GM18517 (cell line): ENCODE measurements around the gene CHST8.

ENCODE experiments used
- ATAC-seq: cut with Tn5 transposase; IDR thresholded peaks from one replicate; pipeline ENCODE4 v1.9.1; 2021; ENCODE audit warnings: mild to moderate bottlenecking, moderate library complexity; ENCODE audit not compliant: unreplicated experiment

The CHST8 gene

GRCh38 chr19:33730858-33731607 is 109.3 kb downstream of the CHST8 start:
- no peak for ATAC-seq

GRCh38 chr19:33731881-33732280 is 110.1 kb downstream of the CHST8 start:
- ATAC-seq: no peak

DNA sequence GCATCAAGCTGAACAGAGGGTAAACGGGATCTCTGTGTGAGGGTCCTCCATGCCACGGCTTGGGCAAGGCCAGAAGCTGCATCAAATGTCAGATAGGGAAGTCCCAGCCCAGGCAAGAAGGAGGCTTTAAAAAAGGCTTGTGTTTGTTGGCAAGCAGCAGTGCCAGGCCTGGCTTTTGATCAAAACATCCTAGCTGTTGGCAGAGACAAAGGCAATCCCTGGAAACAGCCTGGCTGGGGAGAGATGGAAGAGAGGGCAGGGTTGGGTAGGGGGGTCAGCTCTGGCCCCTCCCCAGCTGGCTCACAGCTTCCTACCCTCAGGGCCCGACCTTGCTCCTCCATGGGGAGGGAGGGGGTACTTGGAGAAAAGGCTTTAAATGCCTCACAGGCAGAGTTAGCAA is 113.2 kb downstream of the CHST8 start:
- no peak for ATAC-seq

- ATAC-seq: no peak
Measured at GRCh38 chr19:33736158-33736557, 114.4 kb downstream of the CHST8 start.

DNA sequence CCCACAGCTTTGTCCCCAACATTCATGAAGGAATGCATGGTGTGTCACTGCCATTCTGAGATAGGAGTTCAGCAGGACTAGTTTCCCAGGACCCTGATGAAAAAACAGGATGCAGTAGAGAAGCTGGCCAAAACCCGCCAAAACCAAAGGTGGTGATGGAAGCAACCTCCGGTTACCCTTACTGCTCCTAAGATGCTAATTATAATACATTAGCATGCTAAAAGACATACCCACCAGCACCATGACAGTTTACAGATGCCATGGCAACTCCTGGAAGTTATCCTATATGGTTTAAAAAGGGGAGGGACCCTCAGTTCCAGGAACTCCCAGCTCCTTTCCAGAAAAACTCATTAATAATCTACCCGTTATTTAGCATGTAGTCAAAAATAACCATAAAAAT is 115.0 kb downstream of the CHST8 start:
- ATAC-seq: no peak

DNA sequence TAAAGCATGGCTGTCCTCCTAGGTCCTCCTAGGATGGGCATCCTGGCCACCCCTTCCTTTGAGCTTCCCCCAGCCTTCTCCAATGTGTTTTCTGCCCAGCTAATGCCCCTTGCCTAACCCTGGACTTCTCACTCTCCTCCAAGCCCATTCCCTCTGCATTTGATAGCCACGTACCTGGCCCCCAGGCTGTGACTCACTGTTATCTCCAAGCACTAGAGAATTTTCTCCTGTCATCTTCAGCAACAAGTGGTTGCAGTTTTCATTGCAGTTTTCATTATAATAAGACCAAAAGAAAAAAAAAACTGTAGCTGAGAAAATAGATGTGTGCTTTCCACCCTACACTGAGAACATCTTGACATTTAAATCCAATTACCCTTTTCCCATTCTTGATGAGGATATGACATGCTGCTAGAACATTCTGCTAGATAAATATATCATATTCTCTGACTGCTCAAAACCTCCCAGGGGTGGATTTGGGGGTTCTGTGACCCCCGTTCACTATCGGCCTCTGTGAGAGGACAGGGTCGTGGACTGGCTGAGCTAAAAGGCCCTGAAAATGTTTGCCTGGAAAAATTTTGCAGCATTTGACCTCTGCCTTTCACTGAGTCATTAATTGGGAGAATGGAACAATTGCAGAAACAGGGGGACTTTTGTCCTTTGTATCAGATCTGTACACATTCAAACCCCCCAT is 116.1 kb downstream of the CHST8 start:
- ATAC-seq: no peak

GRCh38 chr19:33740811-33741396 is 119.2 kb downstream of the CHST8 start:
- no peak for ATAC-seq

- ATAC-seq: no peak
Measured at GRCh38 chr19:33745297-33745696, 123.5 kb downstream of the CHST8 start.

GRCh38 chr19:33746159-33746558 is 124.4 kb downstream of the CHST8 start:
- no peak for ATAC-seq

- no peak for ATAC-seq
Measured at GRCh38 chr19:33747273-33747672, 125.5 kb downstream of the CHST8 start.

DNA sequence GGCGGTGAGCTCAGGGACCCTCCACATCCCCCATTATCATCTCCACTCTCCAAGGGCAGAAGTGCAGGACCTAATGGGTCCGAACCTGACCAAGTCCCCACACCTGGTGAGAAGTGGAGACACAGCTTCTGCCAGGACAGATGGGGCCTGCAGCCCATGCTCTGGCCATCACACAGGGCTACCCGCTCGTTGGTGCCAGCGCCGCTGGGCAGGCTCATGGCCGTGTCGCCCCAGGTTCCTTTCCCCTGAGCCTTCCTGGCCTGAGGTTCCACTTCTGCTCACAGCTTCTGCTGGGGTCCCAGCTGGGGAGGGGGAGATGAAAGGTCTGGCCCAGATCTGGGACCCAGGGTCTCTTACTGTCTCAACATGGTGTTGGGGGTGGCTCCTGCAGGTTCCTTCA is 126.5 kb downstream of the CHST8 start:
- ATAC-seq: no peak

GRCh38 chr19:33749016-33749415 is 127.3 kb downstream of the CHST8 start:
- no peak for ATAC-seq

- ATAC-seq: no peak
Measured at GRCh38 chr19:33749619-33750175, 127.9 kb downstream of the CHST8 start.

GRCh38 chr19:33750587-33751435 is 129.1 kb downstream of the CHST8 start:
- ATAC-seq: no peak

- no peak for ATAC-seq
Measured at GRCh38 chr19:33751436-33751770, 129.7 kb downstream of the CHST8 start.

- ATAC-seq: no peak
Measured at GRCh38 chr19:33752018-33752800, 130.5 kb downstream of the CHST8 start.

- no peak for ATAC-seq
Measured at GRCh38 chr19:33752945-33753344, 131.2 kb downstream of the CHST8 start.

GRCh38 chr19:33754361-33754760 is 132.6 kb downstream of the CHST8 start:
- no peak for ATAC-seq

- no peak for ATAC-seq
Measured at GRCh38 chr19:33755099-33756035, 133.6 kb downstream of the CHST8 start.
